AG04449 (cell line): ENCODE results near the gene C10orf53.

ENCODE experiments used
- CTCF ChIA-PET: fragments of 350-600 bp; formaldehyde crosslinking; extraction: SDS; loops from one replicate; lab custom pipeline; 2021; ENCODE audit warnings: antibody characterized with exemption; lab: Yijun Ruan, JAX
- POLR2A ChIA-PET: fragments of 400-600, 350-600 bp; formaldehyde crosslinking; extraction: SDS; loops from one replicate; lab custom pipeline; 2020; ENCODE audit warnings: antibody characterized with exemption, inconsistent platforms; lab: Yijun Ruan, JAX
- DNase-seq: peaks from one replicate; pipeline ENCODE4 v3.0.0-alpha.2; 2010; ENCODE audit warnings: low read depth, low spot score
- H3K4me3 ChIP-seq: 2 replicates; pipeline ENCODE4 v1.5.1; 2011; ENCODE audit warnings: low read depth, mild to moderate bottlenecking, control low read depth, low read length
- TF ChIP-seq, protein P1 (sequence below): IDR thresholded peaks from one replicate; pipeline ENCODE4 v1.5.1; 2011; ENCODE audit warnings: mild to moderate bottlenecking, moderate library complexity, low read length, control low read depth, inconsistent platforms; ENCODE audit not compliant: insufficient read depth; ENCODE audit errors: missing control alignments

C10orf53 gene

DNA sequence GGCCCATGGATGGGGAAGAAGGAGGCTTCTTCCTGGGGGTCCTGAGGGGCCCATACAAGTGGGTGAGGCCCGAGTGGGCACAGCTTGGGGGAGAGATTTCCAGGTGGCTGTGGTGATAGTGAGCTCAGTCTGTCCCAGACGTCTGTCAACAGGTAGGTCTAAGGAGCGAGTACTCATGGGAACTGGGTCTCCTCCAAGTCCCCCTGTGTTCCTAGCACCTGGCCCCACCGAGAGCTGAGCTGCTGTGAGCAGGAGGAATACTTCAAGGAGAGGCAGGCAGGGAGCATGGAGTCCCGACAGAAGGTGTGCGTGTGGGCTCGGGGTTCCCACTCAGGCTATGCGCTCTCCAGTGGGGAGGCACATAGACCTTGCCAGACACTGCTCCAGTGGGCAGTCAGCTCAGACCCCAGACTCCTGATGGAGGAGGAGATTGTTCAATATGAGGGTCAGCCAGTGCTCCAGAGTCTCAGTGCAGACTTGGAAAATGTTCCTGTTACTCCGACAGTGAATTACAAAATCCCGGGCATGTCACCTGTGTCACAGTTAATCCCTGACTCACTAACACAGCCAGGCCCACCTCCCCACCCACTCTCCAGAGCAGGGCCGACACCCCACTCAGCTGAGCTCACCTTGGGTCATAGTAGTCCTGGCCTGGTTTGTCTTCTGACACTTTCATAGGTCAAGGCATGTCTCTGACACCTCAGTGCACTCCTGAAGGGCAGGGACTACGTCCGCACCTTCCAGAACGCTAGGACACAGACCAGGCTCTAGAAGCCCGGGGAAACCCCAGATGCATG is 28.2 kb upstream of the C10orf53 start:
- ChIA-PET CTCF (no interaction called here), POLR2A (no interaction called here)
- TF ChIP-seq, protein P1, sequence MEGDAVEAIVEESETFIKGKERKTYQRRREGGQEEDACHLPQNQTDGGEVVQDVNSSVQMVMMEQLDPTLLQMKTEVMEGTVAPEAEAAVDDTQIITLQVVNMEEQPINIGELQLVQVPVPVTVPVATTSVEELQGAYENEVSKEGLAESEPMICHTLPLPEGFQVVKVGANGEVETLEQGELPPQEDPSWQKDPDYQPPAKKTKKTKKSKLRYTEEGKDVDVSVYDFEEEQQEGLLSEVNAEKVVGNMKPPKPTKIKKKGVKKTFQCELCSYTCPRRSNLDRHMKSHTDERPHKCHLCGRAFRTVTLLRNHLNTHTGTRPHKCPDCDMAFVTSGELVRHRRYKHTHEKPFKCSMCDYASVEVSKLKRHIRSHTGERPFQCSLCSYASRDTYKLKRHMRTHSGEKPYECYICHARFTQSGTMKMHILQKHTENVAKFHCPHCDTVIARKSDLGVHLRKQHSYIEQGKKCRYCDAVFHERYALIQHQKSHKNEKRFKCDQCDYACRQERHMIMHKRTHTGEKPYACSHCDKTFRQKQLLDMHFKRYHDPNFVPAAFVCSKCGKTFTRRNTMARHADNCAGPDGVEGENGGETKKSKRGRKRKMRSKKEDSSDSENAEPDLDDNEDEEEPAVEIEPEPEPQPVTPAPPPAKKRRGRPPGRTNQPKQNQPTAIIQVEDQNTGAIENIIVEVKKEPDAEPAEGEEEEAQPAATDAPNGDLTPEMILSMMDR = no peak
- H3K4me3 ChIP-seq = no peak overlapping the region
- DNase-seq = no peak

DNA sequence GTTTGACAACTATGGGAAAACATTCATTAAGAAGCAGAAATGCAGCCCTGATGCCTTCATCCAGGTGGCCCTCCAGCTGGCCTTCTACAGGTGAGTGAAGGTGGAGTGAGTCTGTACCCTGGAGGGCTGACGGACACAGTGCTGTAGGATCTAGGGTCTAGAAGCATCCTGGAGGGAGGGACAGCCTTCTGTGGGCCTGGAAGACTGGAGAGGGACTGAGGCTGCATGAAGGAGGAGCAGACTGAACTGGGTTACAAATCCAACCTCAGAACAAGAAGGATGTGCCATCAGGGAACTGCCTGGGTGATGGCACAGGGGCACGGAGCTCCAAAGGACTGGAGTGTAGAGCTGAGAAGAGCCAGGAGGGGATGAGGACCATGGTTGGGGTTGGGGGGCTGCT is 27.5 kb upstream of the C10orf53 start:
- DNase-seq = no peak
- H3K4me3 ChIP-seq = no peak overlapping the region
- TF ChIP-seq, protein P1 = no peak
- ChIA-PET POLR2A (no interaction called here), CTCF (no interaction called here)

DNA sequence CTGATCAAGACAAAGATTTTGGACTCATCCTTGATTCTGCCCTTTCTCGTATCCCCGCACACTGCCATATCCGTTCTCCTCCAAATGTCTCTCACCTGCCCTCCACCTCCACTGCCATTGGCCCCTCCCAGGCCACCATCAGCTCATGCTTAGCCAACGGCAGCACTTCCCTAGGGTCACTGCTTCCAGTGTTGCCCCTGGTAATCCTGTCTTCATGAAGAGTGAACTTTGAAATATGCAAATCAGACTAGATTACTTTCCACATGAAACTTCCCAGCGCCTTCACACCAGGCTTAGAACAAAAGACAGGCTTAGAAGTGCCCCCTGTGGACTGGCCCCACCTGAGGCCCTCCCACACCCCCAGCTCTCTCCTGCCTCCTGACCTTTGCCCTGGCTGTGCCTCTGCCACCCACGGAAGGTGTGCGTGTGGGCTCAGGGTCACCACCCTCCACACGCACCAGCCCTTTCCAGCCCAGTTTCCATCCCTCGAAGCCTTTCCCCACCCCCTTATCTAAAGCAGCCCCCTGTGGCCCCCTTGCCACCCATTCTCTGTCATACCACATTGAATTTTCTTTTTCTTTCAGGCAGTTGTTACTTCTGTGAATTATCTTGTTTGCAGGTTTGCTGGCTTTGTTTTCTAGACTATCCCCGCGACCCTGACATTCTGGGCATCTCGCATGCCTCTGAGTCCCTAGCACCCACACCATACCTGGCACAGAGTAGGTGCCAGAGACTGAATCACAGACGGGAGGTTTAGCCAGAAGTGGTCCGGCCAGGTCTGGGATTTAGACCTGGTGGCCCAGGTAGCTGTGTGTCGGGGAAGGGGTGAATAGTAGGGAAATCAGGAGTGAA is 26.8 kb upstream of the C10orf53 start:
- CTCF ChIA-PET = no interaction called here
- TF ChIP-seq, protein P1 = no peak

DNA sequence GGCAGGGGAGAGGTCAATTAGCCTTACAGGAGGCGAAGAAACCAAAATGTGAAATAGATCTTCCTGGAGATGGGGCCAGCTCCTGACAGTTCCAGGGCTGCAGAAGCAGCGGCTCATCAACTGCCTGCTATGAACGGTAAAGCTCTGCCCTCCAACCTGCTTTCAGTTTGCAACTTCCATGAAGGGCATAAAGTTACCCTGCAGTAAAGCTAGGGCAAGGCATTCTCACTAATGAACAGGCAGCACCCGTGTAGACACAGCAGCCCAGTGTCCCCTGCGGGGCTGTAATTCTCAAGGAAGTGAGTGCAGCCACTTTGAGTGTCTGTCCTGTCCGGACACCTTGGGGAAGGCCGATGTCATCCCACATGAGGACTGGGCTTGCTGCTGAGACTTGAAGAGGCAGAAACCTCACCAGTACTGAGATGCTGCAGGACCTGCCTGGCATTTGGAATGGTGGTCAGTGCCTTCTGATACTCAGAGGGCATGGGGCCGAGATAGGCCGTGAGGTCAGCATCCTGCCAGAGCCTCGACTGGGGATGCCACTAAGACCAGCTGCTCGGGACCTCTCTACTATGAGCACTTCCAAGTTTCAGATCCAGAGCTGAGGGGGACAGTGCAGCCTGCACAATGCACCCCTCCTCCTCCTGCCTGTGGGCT is 26.1 kb upstream of the C10orf53 start:
- no peak overlapping the region for H3K4me3 ChIP-seq
- ChIA-PET POLR2A (no interaction called here), CTCF (interaction anchor here (0.5 to 0.8 kb wide), 2 partner anchors 58 to 1150 kb away, joined by 3 read pairs; no protein-coding TSS in a partner anchor)
- no peak for DNase-seq
- TF ChIP-seq, protein P1 = no peak

More for the DNA sequence above, 26.8 kb upstream of the C10orf53 start:
- POLR2A ChIA-PET = no interaction called here
- H3K4me3 ChIP-seq = no peak overlapping the region
- DNase-seq = no peak

DNA sequence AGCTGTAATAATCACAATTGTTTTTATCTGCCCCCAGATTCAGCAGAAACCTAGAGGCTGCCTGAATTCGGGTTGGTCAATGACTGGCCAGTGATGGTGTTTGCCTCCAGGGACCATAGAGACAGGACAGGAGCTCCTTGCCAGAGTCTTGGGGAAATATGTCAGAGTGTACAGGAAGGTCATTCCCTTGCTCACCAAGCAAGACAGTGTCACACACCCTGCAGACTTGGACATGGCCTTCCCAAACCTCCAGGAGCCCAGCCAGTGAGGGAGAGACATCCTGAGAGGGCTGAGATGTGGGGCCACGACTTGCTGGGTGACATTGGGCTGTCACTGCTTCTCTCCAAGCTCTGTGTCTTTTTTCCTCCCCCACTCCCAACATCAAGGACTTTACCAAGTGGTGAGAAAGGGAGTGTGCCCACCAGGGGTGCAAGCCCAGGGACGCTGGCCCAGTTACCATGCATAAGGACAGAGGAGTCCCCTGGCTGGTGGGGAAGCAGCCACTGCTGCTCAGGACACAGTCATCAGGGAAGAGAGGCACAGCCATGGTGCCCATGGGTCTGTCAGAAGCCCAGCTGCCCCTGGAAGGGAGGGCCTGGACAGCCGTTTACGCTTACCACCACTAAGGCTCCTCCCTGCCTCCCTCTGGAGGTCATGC is 25.3 kb upstream of the C10orf53 start:
- TF ChIP-seq, protein P1 = no peak
- DNase-seq = no peak
- CTCF ChIA-PET = interaction anchor here (0.5 to 0.8 kb wide), 2 partner anchors 59 to 1149 kb away, joined by 3 read pairs; no protein-coding TSS in a partner anchor
- no peak overlapping the region for H3K4me3 ChIP-seq
- POLR2A ChIA-PET = no interaction called here
